Measurements from ENCODE around the gene CABLES1. TPM values are rescaled to one million over a fixed set of nuclear protein-coding genes. Genes with fewer than 3 reads are reported as not detected.

The CABLES1 gene
- total and polyA plus RNA-seq, 2 donors from 2014 or later, result 7.6 to 40.5 TPM

DNA sequence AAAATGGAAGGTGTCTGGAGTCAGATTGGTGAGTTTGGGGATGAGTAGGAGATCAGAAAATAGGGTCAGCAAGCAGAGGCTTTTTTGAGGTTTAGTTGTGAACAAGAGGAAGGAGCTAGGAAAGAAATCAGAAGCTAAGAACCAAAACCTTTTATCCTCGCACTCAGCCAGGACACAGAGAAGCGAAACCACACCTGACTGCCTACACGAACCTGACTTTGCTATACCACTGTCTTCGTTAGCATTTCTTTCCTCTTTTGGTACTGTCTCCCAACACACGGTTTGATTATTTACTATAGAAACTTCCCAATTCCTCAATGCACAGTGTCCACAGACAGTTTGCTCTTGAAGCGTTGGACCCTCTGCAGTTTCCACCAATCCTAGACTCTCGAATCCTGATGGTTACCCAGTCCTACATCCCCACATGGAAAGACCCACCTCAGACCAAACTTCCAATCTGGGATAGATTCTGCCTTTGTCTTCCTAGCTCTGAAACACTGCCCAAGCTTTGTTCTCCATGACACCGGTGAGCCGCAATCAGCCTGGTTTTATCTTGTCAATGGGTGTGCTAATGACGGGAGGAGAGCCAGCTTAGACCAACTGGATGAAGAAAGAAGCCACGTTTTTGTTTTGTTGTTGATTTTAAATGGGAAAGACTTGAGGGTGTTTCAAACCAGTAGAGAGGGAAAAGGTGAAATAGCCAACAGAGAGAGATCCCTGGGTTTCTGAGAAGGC is 137.4 kb downstream of the CABLES1 start:
- H3K4me1 ChIP-seq (ENCODE audit: control insufficient read depth in 2 of 3, insufficient read depth in 2 of 3, low read depth in 1 of 3, low read length in 3 of 3), result peaks cover 0 to 5% (median 4%) of the 10 kb centered on the region in 3 donors
- H3K9me3 ChIP-seq (ENCODE audit: control insufficient read depth in 2 of 3, insufficient read depth in 1 of 3, low read length in 3 of 3), result peaks cover 0 to 2% (median 0%) of the 10 kb centered on the region in 3 donors
- no peak for FAIRE-seq
- H3K9ac ChIP-seq (ENCODE audit: low read length in 3 of 3), result no peak overlapping the region
- no peaks in the 10 kb centered on the region for H3K36me3 ChIP-seq (ENCODE audit: control insufficient read depth in 2 of 3, insufficient read depth in 3 of 3, low read length in 3 of 3)
- no peak overlapping the region for H3K27ac ChIP-seq (ENCODE audit: low read depth in 2 of 2, low read length in 2 of 2)
- DNase-seq, result no peak
- no peaks in the 10 kb centered on the region for H3K27me3 ChIP-seq (ENCODE audit: control insufficient read depth, insufficient read depth, low read length)
- no peak for TF ChIP-seq CTCF (IDR thresholded peaks at IDR 0.05; ENCODE audit: borderline replicate concordance, extremely low read depth, insufficient read depth)
- no peak overlapping the region for H3K4me3 ChIP-seq (ENCODE audit: low read length in 3 of 3)
- intact Hi-C loops (cut with DNase I), result no loop called here

GRCh38 chr18:23273443-23273966 is 138.2 kb downstream of the CABLES1 start:
- H3K4me3 ChIP-seq (ENCODE audit: low read length in 3 of 3), result no peak overlapping the region
- no peak for DNase-seq
- H3K27ac ChIP-seq (ENCODE audit: low read depth in 2 of 2, low read length in 2 of 2), result no peak overlapping the region
- no peak for FAIRE-seq
- H3K27me3 ChIP-seq (ENCODE audit: control insufficient read depth, insufficient read depth, low read length), result no peaks in the 10 kb centered on the region
- no peaks in the 10 kb centered on the region for H3K36me3 ChIP-seq (ENCODE audit: control insufficient read depth in 2 of 3, insufficient read depth in 3 of 3, low read length in 3 of 3)
- H3K4me1 ChIP-seq (ENCODE audit: control insufficient read depth in 2 of 3, insufficient read depth in 2 of 3, low read depth in 1 of 3, low read length in 3 of 3), result peaks cover 0 to 5% (median 4%) of the 10 kb centered on the region in 3 donors
- intact Hi-C loops (cut with DNase I), result no loop called here
- TF ChIP-seq CTCF (IDR thresholded peaks at IDR 0.05; ENCODE audit: borderline replicate concordance, extremely low read depth, insufficient read depth), result no peak
- H3K9me3 ChIP-seq (ENCODE audit: control insufficient read depth in 2 of 3, insufficient read depth in 1 of 3, low read length in 3 of 3), result peaks cover 0 to 2% (median 0%) of the 10 kb centered on the region in 3 donors
- H3K9ac ChIP-seq (ENCODE audit: low read length in 3 of 3), result no peak overlapping the region

GRCh38 chr18:23274638-23275482 is 139.6 kb downstream of the CABLES1 start:
- Histone ChIP-seq H3K36me3 (ENCODE audit: control insufficient read depth in 2 of 3, insufficient read depth in 3 of 3, low read length in 3 of 3) (no peaks in the 10 kb centered on the region), H3K4me1 (ENCODE audit: control insufficient read depth in 2 of 3, insufficient read depth in 2 of 3, low read depth in 1 of 3, low read length in 3 of 3) (peaks cover 0 to 5% (median 4%) of the 10 kb centered on the region in 3 donors), H3K27ac (ENCODE audit: low read depth in 2 of 2, low read length in 2 of 2) (no peak overlapping the region), H3K27me3 (ENCODE audit: control insufficient read depth, insufficient read depth, low read length) (no peaks in the 10 kb centered on the region), H3K9me3 (ENCODE audit: control insufficient read depth in 2 of 3, insufficient read depth in 1 of 3, low read length in 3 of 3) (peaks cover 0 to 2% (median 0%) of the 10 kb centered on the region in 3 donors), H3K9ac (ENCODE audit: low read length in 3 of 3) (no peak overlapping the region), H3K4me3 (ENCODE audit: low read length in 3 of 3) (no peak overlapping the region)
- intact Hi-C loops (cut with DNase I), result no loop called here
- DNase-seq (peak in 2 of 5 donors; percentile 34 to 47), FAIRE-seq (no peak)
- no peak for TF ChIP-seq CTCF (IDR thresholded peaks at IDR 0.05; ENCODE audit: borderline replicate concordance, extremely low read depth, insufficient read depth)

Measured in kidney (tissue), 14 donors.